ENCODE results near the gene RPN1. TPM values are rescaled to one million over a fixed set of nuclear protein-coding genes. Genes with fewer than 3 reads are reported as not detected.

The RPN1 gene
- total and polyA plus RNA-seq, 10 of the 15 experiments (the other 5 are each of a cell fraction or from before 2014, with no cell fraction given) = 56.1 to 266 (median 157) TPM

GRCh38 chr3:128674161-128674784 lies 23.7 kb upstream of the RPN1 start:
- FAIRE-seq (no peak), ATAC-seq (no peak), DNase-seq (ENCODE audit: low read depth, low spot score) (no peak)
- peak overlapping the region; percentile 91 for H2AFZ ChIP-seq (ENCODE audit: control insufficient read depth, low read depth, low read length)
- H3K4me3 ChIP-seq = peak overlapping the region; percentile 72
- H3K9ac ChIP-seq (ENCODE audit: control insufficient read depth, insufficient read depth, low read length) = peak overlapping the region; percentile 66
- no peaks in the 10 kb centered on the region; the same call in 1 of the 2 replicates for H3K79me2 ChIP-seq (ENCODE audit: control insufficient read depth, insufficient read depth, low read length)
- in situ Hi-C loops (cut with MboI) = no loop called here
- H3K9me3 ChIP-seq (replicated peaks; ENCODE audit: control insufficient read depth, insufficient read depth, low read length) = no peaks in the 10 kb centered on the region
- BruUV-seq (replicated peaks) = no TSS peak
- ChIA-PET SMC1A (ENCODE audit: uncharacterized antibody, unreplicated experiment) (interaction anchor here (1.1 to 1.7 kb wide), 2 partner anchors 117 to 121 kb away, joined by 3 to 13 read pairs; no protein-coding TSS in a partner anchor), POLR2A (interaction anchor here (0.6 to 1.4 kb wide), 8 partner anchors 9 to 357 kb away, joined by 3 to 12 read pairs (median 4); partner anchors contain the start of gene RPN1), RAD21 (ENCODE audit: unreplicated experiment) (interaction anchor here (0.7 to 1.4 kb wide), 3 partner anchors 25 to 603 kb away, joined by 3 to 7 read pairs (median 3); no protein-coding TSS in a partner anchor), CTCF (interaction anchor here (0.8 to 10.1 kb wide), 5 partner anchors 51 to 572 kb away, joined by 3 to 244 read pairs (median 4); no protein-coding TSS in a partner anchor)
- H4K20me1 ChIP-seq (ENCODE audit: control insufficient read depth, insufficient read depth) = no peaks in the 10 kb centered on the region
- H3K27ac ChIP-seq (ENCODE audit: control insufficient read depth, insufficient read depth) = peak overlapping the region; percentile 92
- no peaks in the 10 kb centered on the region for H3K27me3 ChIP-seq (replicated peaks in 1 of 2; ENCODE audit: control insufficient read depth in 2 of 2, insufficient read depth in 2 of 2, low read length in 1 of 2)
- H3K36me3 ChIP-seq (ENCODE audit: control insufficient read depth in 2 of 2, insufficient read depth in 2 of 2, low read length in 1 of 2) = no peaks in the 10 kb centered on the region
- intact Hi-C loops (cut with micrococcal nuclease; ENCODE audit: unreplicated experiment) = loop anchor here (2.0 kb wide), 1 partner anchor 57 kb away; no protein-coding TSS in a partner anchor
- peaks cover 12% of the 10 kb centered on the region for H3K4me1 ChIP-seq (ENCODE audit: control insufficient read depth, insufficient read depth, low read length)
- TF ChIP-seq, protein P1, sequence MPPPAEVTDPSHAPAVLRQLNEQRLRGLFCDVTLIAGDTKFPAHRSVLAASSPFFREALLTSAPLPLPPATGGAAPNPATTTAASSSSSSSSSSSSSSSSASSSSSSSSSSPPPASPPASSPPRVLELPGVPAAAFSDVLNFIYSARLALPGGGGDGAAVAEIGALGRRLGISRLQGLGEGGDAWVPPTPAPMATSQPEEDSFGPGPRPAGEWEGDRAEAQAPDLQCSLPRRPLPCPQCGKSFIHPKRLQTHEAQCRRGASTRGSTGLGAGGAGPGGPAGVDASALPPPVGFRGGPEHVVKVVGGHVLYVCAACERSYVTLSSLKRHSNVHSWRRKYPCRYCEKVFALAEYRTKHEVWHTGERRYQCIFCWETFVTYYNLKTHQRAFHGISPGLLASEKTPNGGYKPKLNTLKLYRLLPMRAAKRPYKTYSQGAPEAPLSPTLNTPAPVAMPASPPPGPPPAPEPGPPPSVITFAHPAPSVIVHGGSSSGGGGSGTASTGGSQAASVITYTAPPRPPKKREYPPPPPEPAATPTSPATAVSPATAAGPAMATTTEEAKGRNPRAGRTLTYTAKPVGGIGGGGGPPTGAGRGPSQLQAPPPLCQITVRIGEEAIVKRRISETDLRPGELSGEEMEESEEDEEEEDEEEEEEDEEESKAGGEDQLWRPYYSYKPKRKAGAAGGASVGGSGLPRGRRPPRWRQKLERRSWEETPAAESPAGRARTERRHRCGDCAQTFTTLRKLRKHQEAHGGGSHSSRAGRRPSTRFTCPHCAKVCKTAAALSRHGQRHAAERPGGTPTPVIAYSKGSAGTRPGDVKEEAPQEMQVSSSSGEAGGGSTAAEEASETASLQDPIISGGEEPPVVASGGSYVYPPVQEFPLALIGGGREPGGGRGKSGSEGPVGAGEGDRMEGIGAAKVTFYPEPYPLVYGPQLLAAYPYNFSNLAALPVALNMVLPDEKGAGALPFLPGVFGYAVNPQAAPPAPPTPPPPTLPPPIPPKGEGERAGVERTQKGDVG (CRISPR knock-in tag; IDR thresholded peaks at IDR 0.05) = no peak
- TF ChIP-seq, protein P2, sequence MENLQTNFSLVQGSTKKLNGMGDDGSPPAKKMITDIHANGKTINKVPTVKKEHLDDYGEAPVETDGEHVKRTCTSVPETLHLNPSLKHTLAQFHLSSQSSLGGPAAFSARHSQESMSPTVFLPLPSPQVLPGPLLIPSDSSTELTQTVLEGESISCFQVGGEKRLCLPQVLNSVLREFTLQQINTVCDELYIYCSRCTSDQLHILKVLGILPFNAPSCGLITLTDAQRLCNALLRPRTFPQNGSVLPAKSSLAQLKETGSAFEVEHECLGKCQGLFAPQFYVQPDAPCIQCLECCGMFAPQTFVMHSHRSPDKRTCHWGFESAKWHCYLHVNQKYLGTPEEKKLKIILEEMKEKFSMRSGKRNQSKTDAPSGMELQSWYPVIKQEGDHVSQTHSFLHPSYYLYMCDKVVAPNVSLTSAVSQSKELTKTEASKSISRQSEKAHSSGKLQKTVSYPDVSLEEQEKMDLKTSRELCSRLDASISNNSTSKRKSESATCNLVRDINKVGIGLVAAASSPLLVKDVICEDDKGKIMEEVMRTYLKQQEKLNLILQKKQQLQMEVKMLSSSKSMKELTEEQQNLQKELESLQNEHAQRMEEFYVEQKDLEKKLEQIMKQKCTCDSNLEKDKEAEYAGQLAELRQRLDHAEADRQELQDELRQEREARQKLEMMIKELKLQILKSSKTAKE (IDR thresholded peaks at IDR 0.05; ENCODE audit: low read depth, poor library complexity, severe bottlenecking) = no peak
- TF ChIP-seq, protein P3, sequence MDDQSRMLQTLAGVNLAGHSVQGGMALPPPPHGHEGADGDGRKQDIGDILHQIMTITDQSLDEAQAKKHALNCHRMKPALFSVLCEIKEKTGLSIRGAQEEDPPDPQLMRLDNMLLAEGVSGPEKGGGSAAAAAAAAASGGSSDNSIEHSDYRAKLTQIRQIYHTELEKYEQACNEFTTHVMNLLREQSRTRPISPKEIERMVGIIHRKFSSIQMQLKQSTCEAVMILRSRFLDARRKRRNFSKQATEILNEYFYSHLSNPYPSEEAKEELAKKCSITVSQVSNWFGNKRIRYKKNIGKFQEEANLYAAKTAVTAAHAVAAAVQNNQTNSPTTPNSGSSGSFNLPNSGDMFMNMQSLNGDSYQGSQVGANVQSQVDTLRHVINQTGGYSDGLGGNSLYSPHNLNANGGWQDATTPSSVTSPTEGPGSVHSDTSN (IDR thresholded peaks at IDR 0.05; ENCODE audit: insufficient replicate concordance, low read depth, low read length) = no peak
- no peak for TF ChIP-seq MXI1 (IDR thresholded peaks at IDR 0.05; ENCODE audit: low read depth, low read length)
- peak overlapping the region; percentile 68 for H3K4me2 ChIP-seq (ENCODE audit: control insufficient read depth, insufficient read depth)
- WGBS (ENCODE audit: insufficient coverage, insufficient replicate concordance, low lambda C conversion rate, missing lambda C conversion rate) = 76% methylated on average over 10 of the region's 10 CpGs

Data from GM12878 (cell line).